Islet of Langerhans (tissue), 1 donor: ENCODE results near the gene HOXD10.

Source experiments
- FAIRE-seq: peaks from one replicate; lab custom pipeline; 2011; peaks lifted over from hg19 to GRCh38; lab: Jason Lieb, UNC

The HOXD10 gene

GRCh38 chr2:176096243-176096985 lies 20.2 kb upstream of the HOXD10 start:
- FAIRE-seq = no peak

GRCh38 chr2:176096986-176097819 lies 19.4 kb upstream of the HOXD10 start:
- no peak for FAIRE-seq

- FAIRE-seq = no peak
Measured at GRCh38 chr2:176097820-176098365, 18.7 kb upstream of the HOXD10 start.

- no peak for FAIRE-seq
Measured at GRCh38 chr2:176098366-176099158, 18.0 kb upstream of the HOXD10 start.

- FAIRE-seq = no peak
Measured at GRCh38 chr2:176099159-176099727, 17.3 kb upstream of the HOXD10 start.

GRCh38 chr2:176099728-176100546 lies 16.6 kb upstream of the HOXD10 start, which contains the start of gene HOXD12:
HOXD12 (plus strand) TSS chr2:176099795; CDS start chr2:176099802, 7 bp downstream.
- FAIRE-seq = no peak

GRCh38 chr2:176100547-176101140 lies 15.9 kb upstream of the HOXD10 start:
- FAIRE-seq = no peak

- no peak for FAIRE-seq
Measured at GRCh38 chr2:176101216-176101830, 15.3 kb upstream of the HOXD10 start.

- no peak for FAIRE-seq
Measured at GRCh38 chr2:176101842-176102241, 14.7 kb upstream of the HOXD10 start.

GRCh38 chr2:176102309-176102866 lies 14.2 kb upstream of the HOXD10 start:
- FAIRE-seq = no peak

GRCh38 chr2:176103194-176103593 lies 13.4 kb upstream of the HOXD10 start:
- no peak for FAIRE-seq

GRCh38 chr2:176103742-176104315 lies 12.7 kb upstream of the HOXD10 start:
- no peak for FAIRE-seq

- FAIRE-seq = no peak
Measured at GRCh38 chr2:176104316-176105077, 12.1 kb upstream of the HOXD10 start.

- no peak for FAIRE-seq
Measured at GRCh38 chr2:176105078-176105729, 11.4 kb upstream of the HOXD10 start.

GRCh38 chr2:176105730-176106580 lies 10.6 kb upstream of the HOXD10 start:
- no peak for FAIRE-seq

GRCh38 chr2:176106581-176107539 lies 9.7 kb upstream of the HOXD10 start, which contains the start of gene HOXD11:
HOXD11 (plus strand) TSS chr2:176107280; CDS start chr2:176107356, 76 bp downstream.
- FAIRE-seq = no peak
